ENCODE measurements around the gene SMARCA4.
"Not testable (repeated sequence)": the region's sequence is repeated elsewhere in the genome, so short reads cannot be mapped to it uniquely, and the experiment has no call there.

Gene SMARCA4

DNA sequence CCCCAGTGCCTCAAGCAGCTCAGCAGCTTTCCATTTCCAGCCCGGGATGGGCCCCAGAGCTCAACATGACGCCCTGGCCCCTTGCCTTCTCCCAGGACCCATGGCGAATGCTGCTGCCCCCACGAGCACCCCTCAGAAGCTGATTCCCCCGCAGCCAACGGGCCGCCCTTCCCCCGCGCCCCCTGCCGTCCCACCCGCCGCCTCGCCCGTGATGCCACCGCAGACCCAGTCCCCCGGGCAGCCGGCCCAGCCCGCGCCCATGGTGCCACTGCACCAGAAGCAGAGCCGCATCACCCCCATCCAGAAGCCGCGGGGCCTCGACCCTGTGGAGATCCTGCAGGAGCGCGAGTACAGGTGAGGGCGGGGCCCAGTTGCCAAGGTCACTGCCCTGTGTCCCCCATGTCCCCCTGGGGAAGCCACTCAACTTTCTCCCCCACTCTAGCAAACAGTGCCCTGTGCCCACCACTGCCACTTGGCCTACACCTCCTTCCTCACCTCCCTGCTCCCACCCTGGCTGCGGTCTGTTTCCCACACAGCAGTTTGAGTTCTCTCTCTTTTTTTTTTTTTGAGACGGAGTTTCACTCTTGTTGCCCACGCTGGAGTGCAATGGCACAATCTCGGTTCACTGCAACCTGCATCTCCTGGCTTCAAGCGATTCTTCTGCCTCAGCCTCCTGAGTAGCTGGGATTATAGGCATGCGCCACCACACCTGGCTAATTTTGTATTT, 26.9 kb downstream of the SMARCA4 start:
- DNase-seq (ENCODE audit: low read depth), result no peak
- TF ChIP-seq, protein P1, sequence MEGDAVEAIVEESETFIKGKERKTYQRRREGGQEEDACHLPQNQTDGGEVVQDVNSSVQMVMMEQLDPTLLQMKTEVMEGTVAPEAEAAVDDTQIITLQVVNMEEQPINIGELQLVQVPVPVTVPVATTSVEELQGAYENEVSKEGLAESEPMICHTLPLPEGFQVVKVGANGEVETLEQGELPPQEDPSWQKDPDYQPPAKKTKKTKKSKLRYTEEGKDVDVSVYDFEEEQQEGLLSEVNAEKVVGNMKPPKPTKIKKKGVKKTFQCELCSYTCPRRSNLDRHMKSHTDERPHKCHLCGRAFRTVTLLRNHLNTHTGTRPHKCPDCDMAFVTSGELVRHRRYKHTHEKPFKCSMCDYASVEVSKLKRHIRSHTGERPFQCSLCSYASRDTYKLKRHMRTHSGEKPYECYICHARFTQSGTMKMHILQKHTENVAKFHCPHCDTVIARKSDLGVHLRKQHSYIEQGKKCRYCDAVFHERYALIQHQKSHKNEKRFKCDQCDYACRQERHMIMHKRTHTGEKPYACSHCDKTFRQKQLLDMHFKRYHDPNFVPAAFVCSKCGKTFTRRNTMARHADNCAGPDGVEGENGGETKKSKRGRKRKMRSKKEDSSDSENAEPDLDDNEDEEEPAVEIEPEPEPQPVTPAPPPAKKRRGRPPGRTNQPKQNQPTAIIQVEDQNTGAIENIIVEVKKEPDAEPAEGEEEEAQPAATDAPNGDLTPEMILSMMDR (IDR thresholded peaks at IDR 0.05; ENCODE audit: low read length, missing control alignments), result no peak
- no peak overlapping the region for H3K4me3 ChIP-seq (replicated peaks; ENCODE audit: low read depth, low read length)

DNA sequence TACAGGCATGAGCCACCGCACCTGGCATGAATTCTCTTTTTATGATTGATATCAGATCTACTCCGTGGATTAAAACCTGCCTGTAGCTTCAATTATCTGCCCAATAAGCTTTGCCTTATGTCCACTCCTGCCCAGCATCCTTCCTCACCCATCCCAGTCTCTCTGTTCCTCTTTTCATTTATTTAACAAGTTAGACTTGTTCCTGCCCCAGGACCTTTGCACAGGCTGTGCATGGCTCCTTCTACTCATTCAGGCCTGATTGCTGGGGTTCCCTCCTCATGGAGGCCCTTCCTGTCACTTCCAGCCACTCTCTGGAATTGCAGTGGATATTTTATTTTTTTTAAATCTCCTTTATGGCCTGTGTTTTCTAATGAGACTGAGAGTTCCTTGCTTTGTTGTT, 27.6 kb downstream of the SMARCA4 start:
- TF ChIP-seq, protein P1 (IDR thresholded peaks at IDR 0.05; ENCODE audit: low read length, missing control alignments), result no peak
- DNase-seq (ENCODE audit: low read depth), result no peak
- no peak overlapping the region for H3K4me3 ChIP-seq (replicated peaks; ENCODE audit: low read depth, low read length)

DNA sequence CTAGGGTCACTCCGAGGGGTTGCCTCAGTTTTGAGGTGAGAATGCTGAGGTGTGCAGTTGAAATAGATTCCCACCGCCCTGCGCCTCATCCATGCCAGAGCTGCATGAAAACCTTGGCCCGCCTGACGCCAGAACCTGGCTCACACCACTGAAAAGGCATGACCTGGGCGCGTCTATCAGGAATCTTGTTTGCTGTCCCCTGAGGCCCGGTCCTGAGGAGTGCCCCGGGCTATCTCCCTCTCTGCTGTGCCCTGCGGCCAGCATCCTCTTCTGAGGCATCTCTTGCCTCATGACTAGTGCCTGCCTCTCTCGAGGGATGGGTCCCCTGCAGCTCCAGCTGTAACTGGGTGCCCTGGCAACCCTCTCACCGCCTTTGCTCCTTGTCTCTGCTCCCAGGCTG, 28.1 kb downstream of the SMARCA4 start:
- TF ChIP-seq, protein P1 (IDR thresholded peaks at IDR 0.05; ENCODE audit: low read length, missing control alignments), result no peak
- no peak overlapping the region for H3K4me3 ChIP-seq (replicated peaks; ENCODE audit: low read depth, low read length)
- no peak for DNase-seq (ENCODE audit: low read depth)

DNA sequence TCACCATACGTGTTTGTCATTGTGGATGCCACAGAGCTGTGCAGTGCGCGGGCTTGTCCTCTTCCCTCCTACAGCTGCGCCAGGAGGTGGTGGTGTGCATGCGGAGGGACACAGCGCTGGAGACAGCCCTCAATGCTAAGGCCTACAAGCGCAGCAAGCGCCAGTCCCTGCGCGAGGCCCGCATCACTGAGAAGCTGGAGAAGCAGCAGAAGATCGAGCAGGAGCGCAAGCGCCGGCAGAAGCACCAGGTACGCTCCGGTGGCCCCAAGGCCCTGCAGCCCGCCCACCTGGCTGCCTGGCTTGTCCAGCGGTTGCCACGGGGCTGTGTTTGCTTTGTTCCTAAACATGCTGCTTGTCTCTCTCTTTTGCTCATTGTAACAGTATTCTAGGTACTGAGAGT, 30.2 kb downstream of the SMARCA4 start:
- TF ChIP-seq, protein P1 (IDR thresholded peaks at IDR 0.05; ENCODE audit: low read length, missing control alignments), result no peak
- no peak for DNase-seq (ENCODE audit: low read depth)
- no peak overlapping the region for H3K4me3 ChIP-seq (replicated peaks; ENCODE audit: low read depth, low read length)

DNA sequence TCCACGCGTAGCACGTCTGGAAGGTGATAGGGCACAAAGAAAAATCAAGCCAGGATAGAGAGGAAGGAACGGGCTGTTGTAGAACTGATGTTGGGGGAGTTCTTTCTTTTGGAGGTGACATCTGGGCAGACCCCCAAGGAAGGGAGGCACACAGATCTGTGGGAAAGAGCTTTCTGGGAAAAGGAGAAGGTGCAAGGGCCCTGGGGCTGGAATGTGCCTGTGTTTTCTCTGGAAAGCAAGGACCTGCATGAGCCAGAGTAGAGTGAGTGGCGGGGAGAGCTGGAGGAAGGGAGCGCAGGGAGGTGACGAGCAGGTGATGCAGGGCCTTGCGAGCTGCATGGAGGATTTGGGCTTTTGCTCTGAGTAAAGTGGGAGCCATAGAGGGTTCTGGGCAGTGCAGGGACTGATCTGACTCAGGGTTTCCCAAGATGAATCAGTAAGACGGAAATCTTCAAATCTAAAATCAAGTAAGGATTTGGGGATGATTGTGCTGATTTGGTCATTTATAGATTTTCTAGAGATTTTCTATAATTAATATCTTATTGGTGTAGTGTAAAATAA, 30.8 kb downstream of the SMARCA4 start:
- TF ChIP-seq, protein P1 (IDR thresholded peaks at IDR 0.05; ENCODE audit: low read length, missing control alignments), result no peak
- DNase-seq (ENCODE audit: low read depth), result no peak
- no peak overlapping the region for H3K4me3 ChIP-seq (replicated peaks; ENCODE audit: low read depth, low read length)

DNA sequence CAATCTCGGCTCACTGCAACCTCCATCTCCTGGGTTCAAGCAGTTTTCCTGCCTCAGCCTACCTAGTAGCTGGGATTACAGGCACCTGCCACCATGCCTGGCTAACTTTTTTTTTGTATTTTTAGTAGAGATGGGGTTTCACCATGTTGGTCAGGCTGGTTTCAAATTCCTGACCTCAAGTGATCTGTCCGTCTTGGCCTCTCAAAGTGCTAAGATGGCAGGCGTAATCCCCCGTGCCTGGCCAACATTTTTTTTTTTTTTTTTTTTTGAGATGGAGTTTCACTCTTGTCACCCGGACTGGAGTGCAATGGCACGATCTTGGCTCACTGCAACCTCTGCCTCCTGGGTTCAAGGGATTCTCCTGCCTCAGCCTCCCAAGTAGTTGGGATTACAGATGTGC, 31.3 kb downstream of the SMARCA4 start:
- DNase-seq (ENCODE audit: low read depth), result not testable (repeated sequence)

DNA sequence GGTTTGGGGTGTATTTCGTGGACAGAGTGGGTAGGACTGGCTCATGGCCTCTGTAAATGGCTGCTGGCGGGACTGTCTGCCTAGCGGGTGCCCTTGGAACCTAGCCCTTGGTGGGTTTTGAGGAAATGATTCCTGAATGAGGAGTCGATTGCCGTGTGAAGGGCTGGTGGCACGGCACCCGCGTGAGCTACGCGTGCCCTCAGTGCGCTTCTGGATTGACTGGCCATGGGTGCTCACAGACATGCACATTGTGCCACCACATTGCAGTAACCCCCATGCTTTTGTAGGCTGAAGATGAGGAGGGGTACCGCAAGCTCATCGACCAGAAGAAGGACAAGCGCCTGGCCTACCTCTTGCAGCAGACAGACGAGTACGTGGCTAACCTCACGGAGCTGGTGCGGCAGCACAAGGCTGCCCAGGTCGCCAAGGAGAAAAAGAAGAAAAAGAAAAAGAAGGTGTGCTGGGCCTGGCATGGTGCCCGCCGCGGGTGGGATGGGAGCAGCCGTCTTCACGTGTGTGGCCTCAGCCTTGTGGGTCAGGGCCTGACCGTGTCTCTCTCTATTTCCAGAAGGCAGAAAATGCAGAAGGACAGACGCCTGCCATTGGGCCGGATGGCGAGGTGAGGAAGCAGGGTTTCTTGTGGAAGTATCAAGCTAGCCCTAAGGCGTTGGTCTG, 35.2 kb downstream of the SMARCA4 start:
- TF ChIP-seq, protein P1 (IDR thresholded peaks at IDR 0.05; ENCODE audit: low read length, missing control alignments), result no peak
- no peak for DNase-seq (ENCODE audit: low read depth)
- H3K4me3 ChIP-seq (replicated peaks; ENCODE audit: low read depth, low read length), result no peak overlapping the region

More for the DNA sequence above, 31.3 kb downstream of the SMARCA4 start:
- not testable (repeated sequence) for H3K4me3 ChIP-seq (replicated peaks; ENCODE audit: low read depth, low read length)
